ENCODE results near the gene MYBPHL. TPM values are rescaled to one million over a fixed set of nuclear protein-coding genes. Genes with fewer than 3 reads are reported as not detected.
A peak's percentile ranks its signal among the peaks of the same experiment; 100 is the strongest.

Gene MYBPHL
- total and polyA plus RNA-seq, 2 of the 13 experiments (the other 11 are each of a cell fraction or from before 2014, with no cell fraction given) = 3.7 to 3.8 TPM

GRCh38 chr1:109306832-109307273, at the start of gene MYBPHL (continued):
- TF ChIP-seq FUBP1 (CRISPR knock-in tag; IDR thresholded peaks at IDR 0.05; ENCODE audit: borderline replicate concordance) = no peak
- no peak for TF ChIP-seq HIVEP1 (CRISPR knock-in tag; IDR thresholded peaks at IDR 0.05)
- TF ChIP-seq WIZ (CRISPR knock-in tag; IDR thresholded peaks at IDR 0.05) = no peak
- no peak for TF ChIP-seq XRCC5 (optimal IDR thresholded peaks at IDR 0.05; ENCODE audit: low read length)
- TF ChIP-seq SP5 (CRISPR knock-in tag; IDR thresholded peaks at IDR 0.05; ENCODE audit: borderline replicate concordance, low read depth) = 0 out of 2 replicates have a peak, but pooled peaks have one; percentile 6
- no peak for TF ChIP-seq PLRG1 (conservative IDR thresholded peaks at IDR 0.05)
- TF ChIP-seq ZSCAN29 (CRISPR knock-in tag; conservative IDR thresholded peaks at IDR 0.05) = no peak
- no peak for TF ChIP-seq FOXA3 (CRISPR knock-in tag; IDR thresholded peaks at IDR 0.05)
- TF ChIP-seq TBX2 (CRISPR knock-in tag; IDR thresholded peaks at IDR 0.05; ENCODE audit: borderline replicate concordance) = no peak
- no peak for TF ChIP-seq SOX5 (CRISPR knock-in tag; IDR thresholded peaks at IDR 0.05; ENCODE audit: borderline replicate concordance)
- TF ChIP-seq ZMAT5 (CRISPR knock-in tag; IDR thresholded peaks at IDR 0.05; ENCODE audit: borderline replicate concordance, low read depth) = no peak
- TF ChIP-seq ZNF619 (CRISPR knock-in tag; IDR thresholded peaks at IDR 0.05) = peak; percentile 64; the same call in 1 of the 2 replicates
- no peak for TF ChIP-seq NONO (IDR thresholded peaks at IDR 0.05)
- TF ChIP-seq NONO (CRISPR knock-in tag; conservative IDR thresholded peaks at IDR 0.05) = no peak; the same call in 1 of the 2 replicates
- TF ChIP-seq MAFK (conservative IDR thresholded peaks at IDR 0.05 in 1 of 2, IDR thresholded peaks at IDR 0.05 in 1 of 2; ENCODE audit: low read length in 2 of 2) = no peak
- TF ChIP-seq HIC2 (CRISPR knock-in tag; IDR thresholded peaks at IDR 0.05; ENCODE audit: low read depth) = no peak
- TF ChIP-seq SOX13 (IDR thresholded peaks at IDR 0.05) = no peak
- TF ChIP-seq SOX13 (CRISPR knock-in tag; conservative IDR thresholded peaks at IDR 0.05 in 1 of 2, IDR thresholded peaks at IDR 0.05 in 1 of 2) = no peak
- TF ChIP-seq EEA1 (CRISPR knock-in tag; IDR thresholded peaks at IDR 0.05; ENCODE audit: borderline replicate concordance) = no peak
- TF ChIP-seq HMGXB4 (CRISPR knock-in tag; IDR thresholded peaks at IDR 0.05; ENCODE audit: borderline replicate concordance in 1 of 2, low read depth in 1 of 2) = no peak
- no peak for TF ChIP-seq E2F1 (CRISPR knock-in tag; IDR thresholded peaks at IDR 0.05)
